Skeletal muscle satellite cell (primary cell): ENCODE measurements around the gene USP1.

Source experiments
- H3K27me3 ChIP-seq: 2 replicates; pipeline ENCODE4 v1.7.0; 2013; ENCODE audit warnings: low read length; ENCODE audit not compliant: control insufficient read depth, insufficient read depth
- H3K36me3 ChIP-seq: 2 replicates; pipeline ENCODE4 v1.7.0; 2013; ENCODE audit warnings: mild to moderate bottlenecking, control low read depth, low read length; ENCODE audit not compliant: insufficient read depth
- H3K4me1 ChIP-seq: 2 replicates; pipeline ENCODE4 v1.7.0; 2013; ENCODE audit warnings: low read length; ENCODE audit not compliant: control insufficient read depth, insufficient read depth
- H3K4me2 ChIP-seq: 2 replicates; pipeline ENCODE4 v1.7.0; 2013; ENCODE audit warnings: mild to moderate bottlenecking, low read length
- H3K4me3 ChIP-seq: 2 replicates; pipeline ENCODE4 v1.7.0; 2013; ENCODE audit warnings: low read length
- H3K9ac ChIP-seq: 2 replicates; pipeline ENCODE4 v1.7.0; 2013; ENCODE audit warnings: mild to moderate bottlenecking, low read depth, low read length, moderate library complexity
- H3K9me3 ChIP-seq: replicated peaks from 2 replicates; pipeline ENCODE4 v1.7.0; 2013; ENCODE audit warnings: mild to moderate bottlenecking, control low read depth, low read length

The USP1 gene

DNA sequence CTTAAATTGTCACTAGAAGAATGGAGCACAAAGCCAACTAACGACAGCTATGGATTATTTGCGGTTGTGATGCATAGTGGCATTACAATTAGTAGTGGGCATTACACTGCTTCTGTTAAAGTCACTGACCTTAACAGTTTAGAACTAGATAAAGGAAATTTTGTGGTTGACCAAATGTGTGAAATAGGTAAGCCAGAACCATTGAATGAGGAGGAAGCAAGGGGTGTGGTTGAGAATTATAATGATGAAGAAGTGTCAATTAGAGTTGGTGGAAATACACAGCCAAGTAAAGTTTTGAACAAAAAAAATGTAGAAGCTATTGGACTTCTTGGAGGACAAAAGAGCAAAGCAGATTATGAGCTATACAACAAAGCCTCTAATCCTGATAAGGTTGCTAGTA lies 13.5 kb downstream of the USP1 start:
- no peak overlapping the region for H3K9ac ChIP-seq
- no peaks in the 10 kb centered on the region for H3K9me3 ChIP-seq
- H3K36me3 ChIP-seq = peaks cover 69% of the 10 kb centered on the region
- H3K4me3 ChIP-seq = no peak overlapping the region
- no peaks in the 10 kb centered on the region for H3K27me3 ChIP-seq
- H3K4me2 ChIP-seq = no peak overlapping the region
- H3K4me1 ChIP-seq = no peaks in the 10 kb centered on the region

DNA sequence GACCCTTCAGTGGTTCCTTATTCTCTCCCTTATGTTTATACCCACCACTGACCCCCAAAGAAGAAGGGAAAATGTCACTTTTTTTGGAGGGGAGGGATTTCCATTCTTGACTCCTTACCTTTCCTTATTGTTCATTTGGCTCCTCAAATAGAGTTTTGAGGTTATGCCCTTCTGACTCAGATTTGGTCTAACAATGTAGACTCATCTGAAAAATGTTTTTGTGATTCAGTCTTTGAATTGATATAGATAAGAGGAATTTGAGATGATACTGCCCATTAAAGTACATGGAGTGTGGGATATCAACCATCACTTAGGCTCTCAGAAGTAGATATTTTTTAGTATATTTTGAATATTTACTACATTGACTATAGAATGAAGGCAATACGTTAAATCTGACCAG lies 16.1 kb downstream of the USP1 start:
- no peak overlapping the region for H3K4me2 ChIP-seq
- H3K4me3 ChIP-seq = no peak overlapping the region
- H3K4me1 ChIP-seq = no peaks in the 10 kb centered on the region
- peaks cover 70% of the 10 kb centered on the region for H3K36me3 ChIP-seq
- H3K27me3 ChIP-seq = no peaks in the 10 kb centered on the region
- no peaks in the 10 kb centered on the region for H3K9me3 ChIP-seq
- no peak overlapping the region for H3K9ac ChIP-seq

- Histone ChIP-seq H3K4me3 (no peak overlapping the region), H3K36me3 (peaks cover 33% of the 10 kb centered on the region), H3K9me3 (no peaks in the 10 kb centered on the region), H3K9ac (no peak overlapping the region), H3K4me1 (no peaks in the 10 kb centered on the region), H3K4me2 (no peak overlapping the region), H3K27me3 (no peaks in the 10 kb centered on the region)
These were observed 21.1 kb downstream of the USP1 start for GRCh38 chr1:62457955-62458354.

- H3K4me2 ChIP-seq = no peak overlapping the region
- H3K9ac ChIP-seq = no peak overlapping the region
- H3K4me1 ChIP-seq = no peaks in the 10 kb centered on the region
- H3K4me3 ChIP-seq = no peak overlapping the region
- H3K27me3 ChIP-seq = no peaks in the 10 kb centered on the region
- no peaks in the 10 kb centered on the region for H3K9me3 ChIP-seq
- H3K36me3 ChIP-seq = peaks cover 31% of the 10 kb centered on the region
These were observed 25.5 kb downstream of the USP1 start for GRCh38 chr1:62462370-62462769.

DNA sequence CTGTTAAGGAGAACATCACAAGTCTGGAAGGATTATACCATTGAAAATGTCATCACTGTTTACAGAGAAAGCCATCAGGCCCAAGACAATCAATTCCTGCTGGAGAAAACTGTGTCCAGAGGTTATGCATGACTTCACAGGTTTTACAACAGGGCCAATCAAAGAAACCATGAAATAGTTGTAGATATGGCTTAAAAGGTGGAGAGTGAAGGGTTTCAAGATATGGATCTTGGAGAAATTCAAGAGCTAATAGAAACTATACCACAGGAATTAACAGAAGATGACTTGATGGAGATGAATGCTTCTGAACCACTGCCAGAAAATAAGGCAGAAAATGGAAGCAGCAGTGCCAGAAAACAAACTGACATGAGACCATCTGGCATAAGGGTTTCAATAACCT lies 30.2 kb downstream of the USP1 start:
- Histone ChIP-seq H3K4me1 (no peaks in the 10 kb centered on the region), H3K4me2 (no peak overlapping the region), H3K9me3 (no peaks in the 10 kb centered on the region), H3K9ac (no peak overlapping the region), H3K27me3 (no peaks in the 10 kb centered on the region), H3K4me3 (no peak overlapping the region), H3K36me3 (peaks cover 36% of the 10 kb centered on the region)

GRCh38 chr1:62476525-62477219 lies 39.8 kb downstream of the USP1 start:
- Histone ChIP-seq H3K9ac (no peak overlapping the region), H3K4me3 (no peak overlapping the region), H3K9me3 (no peaks in the 10 kb centered on the region), H3K36me3 (peaks cover 25% of the 10 kb centered on the region), H3K4me2 (no peak overlapping the region), H3K4me1 (no peaks in the 10 kb centered on the region), H3K27me3 (no peaks in the 10 kb centered on the region)

DNA sequence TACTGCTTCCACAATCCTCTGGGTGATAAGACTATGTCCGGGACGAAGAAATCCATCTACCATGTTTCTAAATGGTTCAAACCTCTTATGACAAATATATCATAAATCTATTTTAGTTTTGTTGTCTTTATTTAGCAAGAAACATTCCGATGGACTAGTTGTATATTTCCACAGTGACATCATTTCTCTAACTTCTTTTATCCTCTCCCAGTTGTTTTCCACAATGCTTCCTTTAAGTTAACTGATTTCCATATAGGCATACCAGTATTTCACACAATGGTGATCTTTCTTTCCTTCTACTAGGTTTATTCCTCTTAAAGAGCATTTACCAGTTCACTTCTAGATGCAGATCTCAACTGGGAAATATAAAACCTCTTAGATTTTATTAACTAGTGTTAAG lies 44.8 kb downstream of the USP1 start:
- Histone ChIP-seq H3K4me2 (no peak overlapping the region), H3K27me3 (no peaks in the 10 kb centered on the region), H3K9me3 (no peaks in the 10 kb centered on the region), H3K36me3 (peaks cover 3% of the 10 kb centered on the region), H3K4me1 (no peaks in the 10 kb centered on the region), H3K9ac (no peak overlapping the region), H3K4me3 (no peak overlapping the region)

DNA sequence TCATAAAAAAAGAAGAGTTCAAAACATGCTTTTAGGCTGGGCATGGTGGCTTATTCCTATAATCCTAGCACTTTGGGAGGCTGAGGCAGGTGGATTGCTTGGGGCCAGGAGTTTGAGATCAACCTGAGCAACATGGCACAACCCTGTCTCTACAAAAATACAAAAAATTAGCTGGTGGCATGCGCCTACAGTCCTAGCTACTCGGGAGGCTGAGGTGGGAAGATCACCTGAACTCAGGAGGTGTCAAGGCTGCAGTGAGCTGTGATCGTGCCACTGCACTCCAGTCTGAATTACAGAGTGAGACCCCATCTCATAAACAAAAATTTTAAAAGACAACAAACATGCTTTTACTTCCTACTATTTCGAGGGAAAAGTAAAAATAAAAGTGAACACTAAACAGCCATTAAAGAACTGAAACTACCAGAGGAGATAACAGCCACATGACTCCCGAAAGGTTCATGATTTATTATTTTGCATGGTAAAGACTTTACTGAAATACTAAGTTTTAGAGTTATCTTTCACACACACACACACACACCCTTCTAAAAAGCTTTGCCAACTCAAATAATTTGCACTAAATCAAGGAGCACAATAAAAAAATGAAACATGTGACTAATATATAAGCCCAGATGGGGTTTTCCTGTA lies 48.1 kb downstream of the USP1 start:
- Histone ChIP-seq H3K36me3 (peaks cover 7% of the 10 kb centered on the region), H3K9me3 (no peaks in the 10 kb centered on the region), H3K27me3 (no peaks in the 10 kb centered on the region), H3K4me2 (no peak overlapping the region), H3K4me3 (no peak overlapping the region), H3K9ac (no peak overlapping the region), H3K4me1 (no peaks in the 10 kb centered on the region)

- H3K4me1 ChIP-seq = no peaks in the 10 kb centered on the region
- H3K27me3 ChIP-seq = no peaks in the 10 kb centered on the region
- no peak overlapping the region for H3K4me3 ChIP-seq
- no peak overlapping the region for H3K4me2 ChIP-seq
- peaks cover 18% of the 10 kb centered on the region for H3K36me3 ChIP-seq
- no peaks in the 10 kb centered on the region for H3K9me3 ChIP-seq
- no peak overlapping the region for H3K9ac ChIP-seq
These were observed 51.1 kb downstream of the USP1 start for GRCh38 chr1:62487956-62488355.

DNA sequence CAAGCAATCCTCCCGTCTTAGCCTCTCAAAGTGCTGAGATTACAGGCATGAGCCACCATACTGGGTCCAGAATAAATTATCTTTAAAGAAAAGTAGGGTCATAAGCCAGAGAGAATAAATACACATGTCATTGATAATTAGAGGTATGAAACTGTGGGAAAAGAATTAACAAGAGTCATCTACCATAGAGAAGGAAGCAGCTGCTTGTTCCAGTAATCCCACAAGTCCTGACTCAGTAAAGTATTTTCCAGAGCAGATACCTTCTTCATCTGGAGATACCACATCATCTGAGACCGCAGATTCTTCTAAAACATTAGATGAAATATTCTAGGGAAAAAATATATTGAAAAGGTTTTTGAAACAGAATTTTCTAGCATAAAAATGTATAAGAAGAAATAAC lies 55.7 kb downstream of the USP1 start:
- Histone ChIP-seq H3K27me3 (no peaks in the 10 kb centered on the region), H3K9me3 (no peaks in the 10 kb centered on the region), H3K36me3 (peaks cover 22% of the 10 kb centered on the region), H3K4me2 (no peak overlapping the region), H3K9ac (no peak overlapping the region), H3K4me1 (peaks cover 10% of the 10 kb centered on the region), H3K4me3 (no peak overlapping the region)

GRCh38 chr1:62493656-62494055 lies 56.8 kb downstream of the USP1 start:
- Histone ChIP-seq H3K27me3 (no peaks in the 10 kb centered on the region), H3K9ac (no peak overlapping the region), H3K4me3 (no peak overlapping the region), H3K4me1 (peaks cover 10% of the 10 kb centered on the region), H3K4me2 (no peak overlapping the region), H3K36me3 (peaks cover 19% of the 10 kb centered on the region), H3K9me3 (no peaks in the 10 kb centered on the region)

GRCh38 chr1:62494137-62494536 lies 57.3 kb downstream of the USP1 start:
- peaks cover 10% of the 10 kb centered on the region for H3K4me1 ChIP-seq

More at GRCh38 chr1:62494137-62494536, 57.3 kb downstream of the USP1 start:
- Histone ChIP-seq H3K4me2 (no peak overlapping the region), H3K27me3 (no peaks in the 10 kb centered on the region), H3K9ac (no peak overlapping the region), H3K36me3 (peaks cover 19% of the 10 kb centered on the region), H3K9me3 (no peaks in the 10 kb centered on the region), H3K4me3 (no peak overlapping the region)
